Activated CD8-positive, alpha-beta memory T cell treated with anti-CD3 and anti-CD28 coated beads for 24 hours (primary cell): ENCODE results near the gene NMNAT2.
"Not testable (repeated sequence)": the region's sequence is repeated elsewhere in the genome, so short reads cannot be mapped to it uniquely, and the experiment has no call there.

Experiments
- DNase-seq: peaks from one replicate; pipeline ENCODE4 v3.0.0-alpha.2; 2020

NMNAT2 gene

DNA sequence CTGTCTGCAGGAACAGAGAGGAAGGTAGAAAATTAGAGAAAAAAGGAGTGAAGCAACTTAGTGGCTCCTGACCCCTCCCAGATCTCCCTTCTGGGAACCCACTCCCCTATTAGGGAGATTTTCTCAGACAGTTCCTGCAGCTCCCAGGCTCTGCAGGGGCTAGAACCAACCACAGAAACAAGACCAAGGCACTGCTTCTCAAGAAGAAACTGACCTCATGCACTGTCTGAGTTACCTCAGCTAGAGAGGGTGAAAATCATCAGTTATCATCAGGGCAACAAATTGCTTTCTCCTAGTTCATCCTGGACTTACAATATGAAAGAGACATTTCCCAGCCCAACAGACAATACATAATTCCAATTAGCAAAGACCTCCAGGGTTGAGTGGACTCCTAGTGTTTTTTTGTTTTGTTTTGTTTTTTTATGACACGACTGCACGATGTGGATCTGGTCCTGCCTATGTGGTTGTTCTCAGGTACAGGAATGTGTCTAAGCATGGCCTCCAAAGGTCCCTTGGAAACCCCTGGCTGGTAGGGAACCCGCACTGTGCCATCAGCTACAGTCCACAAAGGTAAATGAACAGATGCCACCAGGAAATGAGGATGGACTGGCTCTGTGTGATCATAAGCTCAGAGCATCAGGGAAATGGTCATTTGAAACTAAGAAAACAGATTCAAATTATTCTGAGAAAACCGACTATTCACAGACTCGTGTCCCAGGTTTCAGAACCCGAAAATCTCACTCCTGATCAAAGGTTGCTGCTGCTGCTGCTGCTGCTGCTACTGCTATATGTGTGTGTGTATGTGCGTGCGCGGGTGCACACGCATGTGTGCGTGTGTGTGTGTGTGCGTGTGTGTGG lies 166.8 kb downstream of the NMNAT2 start:
- no peak for DNase-seq

GRCh38 chr1:183249941-183250452 lies 168.2 kb downstream of the NMNAT2 start:
- DNase-seq, result no peak

- DNase-seq, result no peak
These were observed 169.0 kb downstream of the NMNAT2 start for GRCh38 chr1:183248989-183249691.

DNA sequence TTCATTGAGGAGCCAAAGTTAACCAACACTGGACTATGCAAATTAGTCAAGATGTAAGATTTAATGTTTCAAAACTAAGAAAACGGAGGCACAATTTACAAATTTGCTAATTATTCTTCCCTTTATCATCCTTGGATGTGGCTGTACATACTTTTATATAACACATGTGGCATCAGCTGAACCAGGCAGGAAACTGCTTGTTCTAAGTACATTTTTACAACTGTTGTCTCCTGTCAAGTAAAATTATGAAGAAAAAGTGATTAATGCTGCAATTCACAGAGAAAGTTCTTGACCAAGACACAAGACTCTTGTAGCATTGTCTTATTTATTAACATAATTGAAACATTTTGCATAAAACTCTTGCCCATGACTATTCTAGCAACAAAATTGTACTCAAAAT lies 170.2 kb downstream of the NMNAT2 start:
- DNase-seq, result no peak

- no peak for DNase-seq
These were observed 170.7 kb downstream of the NMNAT2 start for GRCh38 chr1:183247484-183247883.

DNA sequence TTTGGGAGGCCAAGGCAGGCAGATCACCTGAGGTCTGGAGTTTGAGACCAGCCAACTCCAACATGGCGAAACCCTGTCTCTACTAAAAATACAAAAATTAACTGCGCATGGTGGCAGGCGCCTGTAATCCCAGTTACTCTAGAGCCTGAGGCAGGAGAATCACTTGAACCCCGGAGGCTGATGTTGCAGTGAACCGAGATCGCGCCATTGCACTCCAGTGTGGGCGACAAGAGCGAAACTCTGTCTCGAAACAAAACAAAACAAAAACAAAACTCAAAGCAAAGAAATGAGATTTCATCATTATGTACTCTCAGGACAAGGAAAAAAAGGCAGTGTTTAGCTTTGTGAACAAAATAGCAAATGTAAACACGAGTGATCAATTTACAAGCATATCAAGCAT lies 171.1 kb downstream of the NMNAT2 start:
- no peak for DNase-seq

GRCh38 chr1:183246436-183246835 lies 171.7 kb downstream of the NMNAT2 start:
- no peak for DNase-seq

DNA sequence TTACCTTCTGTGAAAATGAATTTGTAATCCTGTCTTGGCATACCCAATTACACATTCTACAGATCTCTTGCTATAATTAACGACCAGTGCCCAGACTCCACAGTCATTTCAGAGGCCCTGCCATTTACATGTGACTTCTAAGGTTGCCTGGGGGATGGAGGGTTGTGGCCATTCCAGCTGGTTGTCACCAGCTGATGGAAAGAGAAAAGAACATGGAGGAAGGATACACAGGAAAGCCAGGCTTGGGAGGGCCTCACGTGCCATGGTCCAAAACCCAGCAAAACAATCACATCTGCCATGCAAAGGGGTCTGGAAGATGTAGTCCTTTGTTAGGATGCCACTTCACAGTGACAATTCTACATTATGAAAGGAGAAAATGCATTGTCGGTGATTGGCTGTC lies 172.8 kb downstream of the NMNAT2 start:
- no peak for DNase-seq

GRCh38 chr1:183244466-183244865 lies 173.7 kb downstream of the NMNAT2 start:
- DNase-seq, result no peak

DNA sequence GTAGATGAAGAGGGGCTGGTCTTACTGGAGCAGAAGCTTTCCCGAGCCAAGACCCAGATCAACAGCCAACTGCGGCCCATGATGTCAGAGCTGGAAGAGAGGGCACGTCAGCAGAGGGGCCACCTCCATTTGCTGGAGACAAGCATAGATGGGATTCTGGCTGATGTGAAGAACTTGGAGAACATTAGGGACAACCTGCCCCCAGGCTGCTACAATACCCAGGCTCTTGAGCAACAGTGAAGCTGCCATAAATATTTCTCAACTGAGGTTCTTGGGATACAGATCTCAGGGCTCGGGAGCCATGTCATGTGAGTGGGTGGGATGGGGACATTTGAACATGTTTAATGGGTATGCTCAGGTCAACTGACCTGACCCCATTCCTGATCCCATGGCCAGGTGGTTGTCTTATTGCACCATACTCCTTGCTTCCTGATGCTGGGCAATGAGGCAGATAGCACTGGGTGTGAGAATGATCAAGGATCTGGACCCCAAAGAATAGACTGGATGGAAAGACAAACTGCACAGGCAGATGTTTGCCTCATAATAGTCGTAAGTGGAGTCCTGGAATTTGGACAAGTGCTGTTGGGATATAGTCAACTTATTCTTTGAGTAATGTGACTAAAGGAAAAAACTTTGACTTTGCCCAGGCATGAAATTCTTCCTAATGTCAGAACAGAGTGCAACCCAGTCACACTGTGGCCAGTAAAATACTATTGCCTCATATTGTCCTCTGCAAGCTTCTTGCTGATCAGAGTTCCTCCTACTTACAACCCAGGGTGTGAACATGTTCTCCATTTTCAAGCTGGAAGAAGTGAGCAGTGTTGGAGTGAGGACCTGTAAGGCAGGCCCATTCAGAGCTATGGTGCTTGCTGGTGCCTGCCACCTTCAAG lies 174.8 kb downstream of the NMNAT2 start:
- no peak for DNase-seq

- no peak for DNase-seq
These were observed 175.6 kb downstream of the NMNAT2 start for GRCh38 chr1:183242556-183242955.

DNA sequence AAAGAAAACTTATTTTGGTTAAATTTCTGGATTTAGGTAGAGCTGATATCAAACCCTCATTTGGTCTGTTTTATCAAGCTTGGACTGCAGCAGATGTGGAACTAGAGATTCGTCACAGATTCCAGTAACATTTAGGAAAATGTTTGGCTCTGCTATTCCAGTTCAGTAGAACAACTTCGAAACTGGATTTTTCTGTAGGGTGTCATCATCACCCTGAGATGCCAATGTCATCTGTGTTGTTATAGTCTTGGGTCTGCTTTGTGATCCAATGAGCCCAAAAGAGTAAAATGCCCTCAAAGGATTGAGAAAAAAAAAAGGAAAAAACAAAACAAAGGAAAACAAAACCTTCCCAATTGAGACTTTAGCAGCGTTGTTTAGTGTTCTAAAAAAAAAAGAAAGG lies 176.7 kb downstream of the NMNAT2 start:
- DNase-seq, result no peak

- DNase-seq, result not testable (repeated sequence)
These were observed 177.3 kb downstream of the NMNAT2 start for GRCh38 chr1:183240853-183241252.

- DNase-seq, result no peak
These were observed 177.7 kb downstream of the NMNAT2 start for GRCh38 chr1:183240526-183240825.

DNA sequence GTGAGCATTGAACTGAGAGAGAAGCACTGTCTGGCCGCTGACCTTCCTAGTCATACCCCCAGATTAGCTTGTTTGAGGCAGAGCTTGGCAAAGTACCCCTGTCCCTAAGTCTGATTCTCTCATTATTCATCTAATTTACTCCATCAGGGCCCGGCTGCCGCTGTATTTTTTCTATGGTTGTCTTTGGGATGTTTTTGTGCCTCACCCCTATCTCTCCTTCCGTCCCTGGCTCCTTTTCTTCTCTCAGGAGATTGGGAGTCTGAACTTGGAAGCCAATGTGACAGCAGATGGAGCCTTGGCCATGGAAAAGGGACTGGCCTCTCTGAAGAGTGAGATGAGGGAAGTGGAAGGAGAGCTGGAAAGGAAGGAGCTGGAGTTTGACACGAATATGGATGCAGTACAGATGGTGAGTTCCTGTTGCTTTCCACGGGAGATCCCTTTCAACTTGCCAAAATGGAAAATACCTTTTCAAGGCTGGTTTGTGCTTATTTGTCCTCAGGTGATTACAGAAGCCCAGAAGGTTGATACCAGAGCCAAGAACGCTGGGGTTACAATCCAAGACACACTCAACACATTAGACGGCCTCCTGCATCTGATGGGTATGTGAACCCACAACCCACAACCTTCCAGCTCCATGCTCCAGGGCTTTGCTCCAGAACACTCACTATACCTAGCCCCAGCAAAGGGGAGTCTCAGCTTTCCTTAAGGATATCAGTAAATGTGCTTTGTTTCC lies 178.2 kb downstream of the NMNAT2 start:
- no peak for DNase-seq

DNA sequence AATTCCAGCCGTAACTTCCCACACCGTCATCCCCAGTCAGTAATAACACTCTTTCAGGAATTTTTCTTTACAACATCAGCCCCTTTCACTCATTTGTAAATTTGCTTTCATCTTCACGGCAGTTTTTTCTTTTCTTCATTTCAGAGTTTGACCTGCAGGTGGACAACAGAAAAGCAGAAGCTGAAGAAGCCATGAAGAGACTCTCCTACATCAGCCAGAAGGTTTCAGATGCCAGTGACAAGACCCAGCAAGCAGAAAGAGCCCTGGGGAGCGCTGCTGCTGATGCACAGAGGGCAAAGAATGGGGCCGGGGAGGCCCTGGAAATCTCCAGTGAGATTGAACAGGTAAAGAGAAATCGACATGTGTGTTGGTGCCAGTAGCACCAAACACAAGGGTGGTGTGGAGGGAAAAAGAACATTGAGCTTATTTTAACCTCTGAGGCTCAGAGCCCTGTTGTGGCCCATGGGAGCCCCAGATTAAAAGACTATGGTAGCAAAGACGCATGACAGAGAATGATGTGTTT lies 178.9 kb downstream of the NMNAT2 start:
- DNase-seq, result no peak

DNA sequence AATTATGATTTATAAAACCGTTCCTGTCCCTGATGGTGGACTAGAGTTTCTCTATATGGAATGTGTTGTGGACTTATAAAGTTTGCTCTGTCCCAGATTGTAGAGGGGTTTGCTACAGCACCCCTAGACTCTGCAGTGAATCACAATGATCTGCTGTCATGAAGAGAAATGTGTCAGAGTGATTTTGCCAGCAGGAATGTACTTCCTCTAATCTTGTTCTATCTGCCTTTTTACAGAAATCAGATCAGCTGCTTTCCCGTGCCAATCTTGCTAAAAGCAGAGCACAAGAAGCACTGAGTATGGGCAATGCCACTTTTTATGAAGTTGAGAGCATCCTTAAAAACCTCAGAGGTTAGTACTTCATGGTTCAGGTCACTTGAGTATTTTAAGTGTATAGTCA lies 180.1 kb downstream of the NMNAT2 start:
- DNase-seq, result no peak

DNA sequence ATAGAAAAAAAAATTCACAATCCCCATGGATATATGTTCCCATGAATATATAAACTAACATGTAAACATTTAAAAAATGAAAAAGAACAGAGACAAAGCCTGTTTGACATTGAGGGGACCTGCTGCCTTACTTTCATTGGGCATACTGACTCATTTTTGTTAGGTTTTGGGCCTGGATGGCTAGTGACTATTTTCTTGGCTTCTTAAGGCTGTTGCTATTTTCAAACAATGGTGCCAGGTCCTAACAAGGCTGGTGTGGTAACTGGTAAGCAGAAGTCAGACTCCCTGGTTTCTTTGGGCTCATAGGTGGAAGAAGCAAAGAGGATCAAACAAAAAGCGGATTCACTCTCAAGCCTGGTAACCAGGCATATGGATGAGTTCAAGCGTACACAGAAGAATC lies 181.1 kb downstream of the NMNAT2 start:
- DNase-seq, result no peak

- DNase-seq, result no peak
These were observed 181.9 kb downstream of the NMNAT2 start for GRCh38 chr1:183236158-183236725.

DNA sequence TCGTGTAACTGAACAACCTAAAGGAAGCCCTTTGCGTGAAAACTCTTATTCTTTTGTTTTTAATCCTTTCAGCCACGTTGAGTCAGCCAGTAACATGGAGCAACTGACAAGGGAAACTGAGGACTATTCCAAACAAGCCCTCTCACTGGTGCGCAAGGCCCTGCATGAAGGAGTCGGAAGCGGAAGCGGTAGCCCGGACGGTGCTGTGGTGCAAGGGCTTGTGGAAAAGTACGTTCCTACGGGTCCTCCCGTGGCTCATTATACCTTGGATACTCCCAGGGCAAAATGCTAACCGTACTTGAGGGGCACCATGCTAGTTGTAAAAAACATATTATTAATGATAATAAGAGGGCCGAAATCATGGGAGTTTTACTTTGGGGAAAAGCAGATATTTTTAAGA lies 182.7 kb downstream of the NMNAT2 start:
- no peak for DNase-seq

- no peak for DNase-seq
These were observed 183.3 kb downstream of the NMNAT2 start for GRCh38 chr1:183234660-183235476.
